Mucosa of stomach (tissue), 1 donor: Measurements from ENCODE around the gene FAM3B.
A peak's percentile ranks its signal among the peaks of the same experiment; 100 is the strongest.

Experiments used
- H3K27me3 ChIP-seq: one replicate; pipeline ENCODE4 v1.7.0; 2013; ENCODE audit warnings: mild to moderate bottlenecking, low read length; ENCODE audit not compliant: control insufficient read depth, insufficient read depth
- H3K36me3 ChIP-seq: one replicate; pipeline ENCODE4 v1.7.0; 2013; ENCODE audit warnings: low read length; ENCODE audit not compliant: control insufficient read depth, insufficient read depth
- H3K4me1 ChIP-seq: one replicate; pipeline ENCODE4 v1.7.0; 2013; ENCODE audit warnings: mild to moderate bottlenecking, low read length; ENCODE audit not compliant: control insufficient read depth, insufficient read depth
- H3K4me3 ChIP-seq: one replicate; pipeline ENCODE4 v1.7.0; 2013; ENCODE audit warnings: low read length
- H3K9ac ChIP-seq: one replicate; pipeline ENCODE4 v1.7.0; 2013; ENCODE audit warnings: mild to moderate bottlenecking, low read length, moderate library complexity
- H3K9me3 ChIP-seq: one replicate; pipeline ENCODE4 v1.7.0; 2013; ENCODE audit warnings: mild to moderate bottlenecking, low read length, moderate library complexity; ENCODE audit not compliant: control insufficient read depth
- donor health status: Pancreatic carcinoma.

The FAM3B gene

GRCh38 chr21:41377715-41378114 is 61.1 kb downstream of the FAM3B start:
- Histone ChIP-seq H3K27me3 (no peaks in the 10 kb centered on the region), H3K36me3 (no peaks in the 10 kb centered on the region), H3K4me1 (peaks cover 5% of the 10 kb centered on the region), H3K4me3 (no peak overlapping the region), H3K9ac (no peak overlapping the region), H3K9me3 (no peaks in the 10 kb centered on the region)

- H3K27me3 ChIP-seq: no peaks in the 10 kb centered on the region
- H3K4me3 ChIP-seq: no peak overlapping the region
- no peaks in the 10 kb centered on the region for H3K9me3 ChIP-seq
- H3K36me3 ChIP-seq: no peaks in the 10 kb centered on the region
- H3K4me1 ChIP-seq: no peaks in the 10 kb centered on the region
- H3K9ac ChIP-seq: no peak overlapping the region
Measured at GRCh38 chr21:41378849-41379248, 62.2 kb downstream of the FAM3B start.

- no peaks in the 10 kb centered on the region for H3K9me3 ChIP-seq
- H3K4me1 ChIP-seq: no peaks in the 10 kb centered on the region
- no peak overlapping the region for H3K9ac ChIP-seq
- H3K4me3 ChIP-seq: no peak overlapping the region
- no peaks in the 10 kb centered on the region for H3K36me3 ChIP-seq
- no peaks in the 10 kb centered on the region for H3K27me3 ChIP-seq
Measured at GRCh38 chr21:41379901-41380300, 63.3 kb downstream of the FAM3B start.

- Histone ChIP-seq H3K27me3 (no peaks in the 10 kb centered on the region), H3K36me3 (peaks cover 5% of the 10 kb centered on the region), H3K4me1 (no peaks in the 10 kb centered on the region), H3K9me3 (no peaks in the 10 kb centered on the region), H3K9ac (no peak overlapping the region), H3K4me3 (no peak overlapping the region)
Measured at GRCh38 chr21:41381731-41382130, 65.1 kb downstream of the FAM3B start.

GRCh38 chr21:41387042-41387819 is 70.6 kb downstream of the FAM3B start:
- H3K9me3 ChIP-seq: no peaks in the 10 kb centered on the region
- H3K4me3 ChIP-seq: no peak overlapping the region
- no peaks in the 10 kb centered on the region for H3K27me3 ChIP-seq
- no peak overlapping the region for H3K9ac ChIP-seq
- peaks cover 5% of the 10 kb centered on the region for H3K36me3 ChIP-seq
- no peaks in the 10 kb centered on the region for H3K4me1 ChIP-seq

GRCh38 chr21:41387824-41388223 is 71.2 kb downstream of the FAM3B start:
- Histone ChIP-seq H3K4me1 (no peaks in the 10 kb centered on the region), H3K36me3 (peaks cover 5% of the 10 kb centered on the region), H3K27me3 (no peaks in the 10 kb centered on the region)

GRCh38 chr21:41388259-41388658 is 71.7 kb downstream of the FAM3B start:
- H3K27me3 ChIP-seq: no peaks in the 10 kb centered on the region
- H3K9me3 ChIP-seq: no peaks in the 10 kb centered on the region
- no peaks in the 10 kb centered on the region for H3K4me1 ChIP-seq
- no peak overlapping the region for H3K4me3 ChIP-seq
- H3K36me3 ChIP-seq: peaks cover 5% of the 10 kb centered on the region
- no peak overlapping the region for H3K9ac ChIP-seq

More at GRCh38 chr21:41387824-41388223, 71.2 kb downstream of the FAM3B start:
- no peak overlapping the region for H3K4me3 ChIP-seq
- H3K9ac ChIP-seq: no peak overlapping the region
- no peaks in the 10 kb centered on the region for H3K9me3 ChIP-seq

GRCh38 chr21:41390043-41390639 is 73.5 kb downstream of the FAM3B start:
- no peaks in the 10 kb centered on the region for H3K27me3 ChIP-seq
- no peak overlapping the region for H3K4me3 ChIP-seq
- no peaks in the 10 kb centered on the region for H3K4me1 ChIP-seq
- no peak overlapping the region for H3K9ac ChIP-seq
- H3K36me3 ChIP-seq: peaks cover 5% of the 10 kb centered on the region
- H3K9me3 ChIP-seq: no peaks in the 10 kb centered on the region

- Histone ChIP-seq H3K9ac (no peak overlapping the region), H3K36me3 (no peaks in the 10 kb centered on the region), H3K27me3 (no peaks in the 10 kb centered on the region), H3K9me3 (no peaks in the 10 kb centered on the region), H3K4me3 (no peak overlapping the region), H3K4me1 (peaks cover 20% of the 10 kb centered on the region)
Measured at GRCh38 chr21:41393876-41394465, 77.4 kb downstream of the FAM3B start.

GRCh38 chr21:41396558-41397075 is 80.0 kb downstream of the FAM3B start:
- peak overlapping the region; percentile 19 for H3K9ac ChIP-seq
- H3K36me3 ChIP-seq: no peaks in the 10 kb centered on the region
- peaks cover 20% of the 10 kb centered on the region for H3K4me1 ChIP-seq
- no peaks in the 10 kb centered on the region for H3K9me3 ChIP-seq
- H3K4me3 ChIP-seq: no peak overlapping the region
- H3K27me3 ChIP-seq: no peaks in the 10 kb centered on the region

- Histone ChIP-seq H3K4me1 (peaks cover 20% of the 10 kb centered on the region), H3K9ac (no peak overlapping the region), H3K27me3 (no peaks in the 10 kb centered on the region), H3K4me3 (no peak overlapping the region), H3K36me3 (peaks cover 4% of the 10 kb centered on the region), H3K9me3 (no peaks in the 10 kb centered on the region)
Measured at GRCh38 chr21:41397471-41397891, 80.9 kb downstream of the FAM3B start.

GRCh38 chr21:41398251-41398650 is 81.7 kb downstream of the FAM3B start:
- H3K36me3 ChIP-seq: peaks cover 4% of the 10 kb centered on the region
- no peak overlapping the region for H3K9ac ChIP-seq
- peaks cover 20% of the 10 kb centered on the region for H3K4me1 ChIP-seq
- H3K4me3 ChIP-seq: no peak overlapping the region
- no peaks in the 10 kb centered on the region for H3K9me3 ChIP-seq
- H3K27me3 ChIP-seq: no peaks in the 10 kb centered on the region
